Heart right ventricle (tissue), 16 donors: Measurements from ENCODE around the gene MBNL2. TPM values are rescaled to one million over a fixed set of nuclear protein-coding genes. Genes with fewer than 3 reads are reported as not detected.

Experiments used
- ATAC-seq, 8 donors: fragments of 200-7000 bp; cut with Tn5 transposase; one replicate each; pipeline ENCODE4 v1.9.1; 2020; ENCODE audit warnings: mild to moderate bottlenecking in 8 of 8, moderate library complexity in 8 of 8, moderate number of reproducible peaks in 1 of 8
- DNase-seq, 2 donors: peaks; one replicate each; pipeline ENCODE4 v3.0.0-alpha.2; 2020
- H3K27ac ChIP-seq, 10 donors: fragments of 200-600 bp; sonication (generic) in 2 of 10; one replicate each; pipeline versions ENCODE4 v1.5.0 to v1.8.0; 2020 to 2022; ENCODE audit warnings: mild to moderate bottlenecking in 3 of 10
- H3K27me3 ChIP-seq, 7 donors: fragments of 200-600 bp; one replicate each; pipeline ENCODE4 v1.8.0; 2021 to 2022; ENCODE audit warnings: mild to moderate bottlenecking in 2 of 7
- H3K36me3 ChIP-seq, 9 donors: fragments of 200-600 bp; sonication (generic) in 1 of 9; one replicate each; pipeline versions ENCODE4 v1.5.0 to v1.8.0; 2020 to 2022; ENCODE audit warnings: mild to moderate bottlenecking in 2 of 9
- H3K4me1 ChIP-seq, 9 donors: fragments of 200-600 bp; sonication (generic) in 1 of 9; one replicate each; pipeline versions ENCODE4 v1.5.0 to v1.8.0; 2020 to 2022; ENCODE audit warnings: mild to moderate bottlenecking in 4 of 9
- H3K4me3 ChIP-seq, 10 donors: fragments of 200-600 bp; sonication (generic) in 2 of 10; one replicate each; pipeline versions ENCODE4 v1.5.0 to v1.8.0; 2020 to 2022; ENCODE audit warnings: mild to moderate bottlenecking in 7 of 10, moderate library complexity in 2 of 10
- H3K9me3 ChIP-seq, 11 donors: fragments of 200-600 bp in 10 of 11; sonication (generic) in 2 of 11; one replicate each; pipeline versions ENCODE4 v1.5.0 to v1.8.0; 2013 to 2022; ENCODE audit warnings: mild to moderate bottlenecking in 2 of 11, control low read depth in 1 of 11, moderate library complexity in 1 of 11
- WGBS, 2 donors: extraction: QIAGEN DNeasy Blood & Tissue Kit; methylation state at CpG; one replicate each; pipeline ENCODE4 v1.1.7; 2013; ENCODE audit warnings: inconsistent platforms in 1 of 2; 5-methylcytosine and 5-hydroxymethylcytosine counted together
- intact Hi-C, 10 donors: fragments of 100-400 bp; cut with DNase I; formaldehyde crosslinking; loops; one replicate each; pipeline versions ENCODE4 v1.11.1 to v1.14.2; 2022
- polyA plus RNA-seq, 2 donors: library from polyadenylated mRNA; stranded (reverse); fragments of 200-250 nt; gene quantifications; one replicate each; pipeline ENCODE4 v1.2.3, GENCODE V29; 2013
- total RNA-seq, 10 donors: library from RNA; stranded (reverse); fragmentation: NEBNext Ultra II Directional in 3 of 10; extraction: Animal tissue kit (Norgen Biotek cat#: 25700) in 3 of 10; gene quantifications; one replicate each; pipeline versions ENCODE4 v1.2.1 to v1.2.4, GENCODE V29; 2021 to 2023
- TF ChIP-seq, protein P1 (sequence below), 9 donors: fragments of 200-600 bp; sonication (generic) in 2 of 9; IDR thresholded peaks; one replicate each; pipeline versions ENCODE4 v1.5.0 to v1.8.0; 2021 to 2022; ENCODE audit warnings: antibody characterized with exemption in 9 of 9, mild to moderate bottlenecking in 5 of 9, moderate library complexity in 1 of 9
- donor health status: Arrhythmogenic right ventricular cardiomyopathy.
- donor health status: ischemic (EF 13 %, LVEDD 7.1; RV severe dilation, severe dysfunction).
- donor health status: healthy with polysubstance abuse.
- donor health status: DM: no; HTN: yes; CAD: no.
- donor health status: DM: no; HTN: no; CAD: no.
- donor health status: ischemic (EF 25% LVEDD 6.9; RV normal size, moderate dysfunction).
- donor health status: ischemic (EF 25% LVEDD 5.7; RV mildly dilated, moderate dysfunction).
- donor health status: healthy.
- donor health status: DM: yes; HTN: yes; CAD: no.
- donor health status: Ischemic cardiomyopathy.
- donor health status: ischemic (EF 35%, LVEDD 5.7; RV mildly dilated, moderate dysfunction).
- donor health status: nonischemic (EF 11% LVEDD 7.7; RV severe dilation, severe dysfunction).
- donor health status: DM: yes; HTN: yes; CAD: no.
- donor health status: PGD.
- donor health status: ischemic (EF 29% LVEDD 5.4; RV normal size, mild dysfunction).
- donor health status: nonischemic (EF 23%, LVEDD 6.1; RV moderate dilation, normal function).

The MBNL2 gene
- total and polyA plus RNA-seq, 12 donors = 17.2 to 95.0 (median 83.2) TPM

DNA sequence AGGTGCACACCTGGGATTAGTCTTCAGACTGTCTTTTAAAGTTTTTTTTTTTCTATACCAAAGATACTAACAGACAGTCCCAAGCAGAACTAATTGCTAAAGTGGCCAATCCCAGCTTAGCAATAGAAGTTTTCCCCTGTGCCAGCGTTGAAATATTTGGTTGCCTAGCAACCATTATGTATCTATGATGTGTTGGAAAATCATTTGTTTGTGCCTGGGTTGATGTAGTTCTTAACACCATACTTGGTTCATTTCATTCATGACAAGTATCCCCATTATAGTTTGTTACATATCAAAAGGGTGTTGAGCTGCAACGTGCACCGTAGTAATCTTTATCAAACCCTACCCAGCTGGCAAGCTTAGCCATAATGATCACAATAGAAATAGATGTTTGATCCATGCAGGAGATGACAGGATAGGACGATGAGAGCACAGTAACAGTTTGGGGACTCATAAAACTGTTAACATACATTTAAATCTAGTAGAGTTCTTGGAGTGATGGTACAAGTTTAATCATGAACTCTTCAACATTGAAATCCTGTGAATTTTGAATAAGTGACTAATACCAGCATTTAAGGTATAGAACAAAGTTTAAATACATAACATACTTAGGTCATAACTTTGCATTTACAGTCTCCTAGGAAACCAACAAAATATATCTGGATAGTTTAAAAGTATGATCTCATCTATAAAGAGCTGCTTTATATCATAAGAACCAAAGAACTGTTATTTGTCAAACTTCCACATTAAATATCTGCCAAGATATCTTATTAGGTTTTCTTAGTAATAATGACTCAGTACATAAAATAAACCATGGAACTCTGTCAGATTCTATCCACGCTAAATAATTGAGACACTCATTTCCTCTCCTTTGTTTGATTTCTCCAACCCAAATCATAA, 73.4 kb downstream of the MBNL2 start:
- peak; percentile 32 to 88 (median 82) for ATAC-seq

DNA sequence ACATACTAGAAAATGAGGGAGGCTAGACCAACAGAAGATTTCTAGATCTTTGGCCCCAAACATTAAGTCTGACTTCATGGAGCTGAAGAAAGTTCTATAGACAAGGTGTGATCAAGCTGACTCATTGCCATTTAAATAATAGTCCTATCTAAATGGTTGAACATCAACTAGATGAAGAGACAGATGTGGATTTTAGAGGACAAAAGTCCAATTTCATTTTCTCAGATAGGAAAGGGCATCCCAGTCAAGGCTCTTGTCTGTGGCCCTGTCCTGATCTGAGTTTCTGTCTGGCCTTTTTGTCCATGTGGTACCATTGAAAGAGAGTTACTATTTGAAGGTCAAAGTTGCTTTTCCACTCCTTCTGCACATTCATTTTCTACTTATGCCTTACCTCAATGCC, 74.6 kb downstream of the MBNL2 start:
- DNase-seq = no peak
- Histone ChIP-seq H3K36me3 (peaks cover 0 to 8% (median 0%) of the 10 kb centered on the region in 9 donors), H3K27me3 (no peaks in the 10 kb centered on the region), H3K9me3 (no peaks in the 10 kb centered on the region), H3K27ac (peak overlapping the region in 1 of 10 donors; percentile 48), H3K4me1 (peaks cover 0 to 76% (median 58%) of the 10 kb centered on the region in 9 donors), H3K4me3 (no peak overlapping the region)
- intact Hi-C loops = no loop called here
- no peak for ATAC-seq
- TF ChIP-seq, protein P1, sequence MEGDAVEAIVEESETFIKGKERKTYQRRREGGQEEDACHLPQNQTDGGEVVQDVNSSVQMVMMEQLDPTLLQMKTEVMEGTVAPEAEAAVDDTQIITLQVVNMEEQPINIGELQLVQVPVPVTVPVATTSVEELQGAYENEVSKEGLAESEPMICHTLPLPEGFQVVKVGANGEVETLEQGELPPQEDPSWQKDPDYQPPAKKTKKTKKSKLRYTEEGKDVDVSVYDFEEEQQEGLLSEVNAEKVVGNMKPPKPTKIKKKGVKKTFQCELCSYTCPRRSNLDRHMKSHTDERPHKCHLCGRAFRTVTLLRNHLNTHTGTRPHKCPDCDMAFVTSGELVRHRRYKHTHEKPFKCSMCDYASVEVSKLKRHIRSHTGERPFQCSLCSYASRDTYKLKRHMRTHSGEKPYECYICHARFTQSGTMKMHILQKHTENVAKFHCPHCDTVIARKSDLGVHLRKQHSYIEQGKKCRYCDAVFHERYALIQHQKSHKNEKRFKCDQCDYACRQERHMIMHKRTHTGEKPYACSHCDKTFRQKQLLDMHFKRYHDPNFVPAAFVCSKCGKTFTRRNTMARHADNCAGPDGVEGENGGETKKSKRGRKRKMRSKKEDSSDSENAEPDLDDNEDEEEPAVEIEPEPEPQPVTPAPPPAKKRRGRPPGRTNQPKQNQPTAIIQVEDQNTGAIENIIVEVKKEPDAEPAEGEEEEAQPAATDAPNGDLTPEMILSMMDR (IDR thresholded peaks at IDR 0.05) = no peak

More for the DNA sequence above, 73.4 kb downstream of the MBNL2 start:
- Histone ChIP-seq H3K27me3 (no peaks in the 10 kb centered on the region), H3K9me3 (no peaks in the 10 kb centered on the region), H3K36me3 (peaks cover 0 to 8% (median 0%) of the 10 kb centered on the region in 9 donors), H3K4me1 (peaks cover 0 to 67% (median 54%) of the 10 kb centered on the region in 9 donors), H3K4me3 (no peak overlapping the region), H3K27ac (peak overlapping the region in 8 of 10 donors; percentile 0 to 64 (median 38))
- intact Hi-C loops = no loop called here
- TF ChIP-seq, protein P1 (IDR thresholded peaks at IDR 0.05) = no peak
- DNase-seq = no peak
- 23 to 35% methylated on average over 5 of the region's 5 CpGs for WGBS, 2 donors

- no peak for ATAC-seq
- 76% methylated on average over 1 of the region's 1 CpG for WGBS, 2 donors
These were observed 76.7 kb downstream of the MBNL2 start for GRCh38 chr13:97298816-97299215.

DNA sequence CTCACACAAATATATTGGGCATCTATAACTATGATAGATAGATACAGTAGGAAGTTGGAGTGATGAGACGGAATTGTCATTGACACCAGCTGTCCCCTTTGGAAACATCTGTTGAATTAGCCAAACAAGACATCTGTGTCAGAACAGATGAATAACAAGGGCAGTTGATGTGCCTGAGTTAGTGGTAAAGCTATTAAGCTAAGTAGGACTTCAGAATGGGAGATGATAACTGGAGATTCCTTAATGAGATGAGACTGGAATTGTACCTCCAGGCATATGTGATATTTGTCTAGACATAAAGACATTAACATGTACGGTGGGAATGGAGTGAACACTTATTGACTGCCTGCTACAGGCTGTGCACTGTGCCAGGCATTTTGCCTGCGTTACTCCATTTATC, 78.7 kb downstream of the MBNL2 start:
- WGBS, 2 donors = 72 to 79% methylated on average over 3 of the region's 3 CpGs
- Histone ChIP-seq H3K4me1 (peaks cover 5 to 88% (median 52%) of the 10 kb centered on the region in 9 donors), H3K36me3 (peaks cover 0 to 8% (median 0%) of the 10 kb centered on the region in 9 donors), H3K27ac (peak overlapping the region in 1 of 10 donors; percentile 2), H3K27me3 (no peaks in the 10 kb centered on the region), H3K4me3 (no peak overlapping the region), H3K9me3 (no peaks in the 10 kb centered on the region)
- ATAC-seq = no peak
- no peak for DNase-seq
- intact Hi-C loops = loop anchor here in 1 of 10 donors (10.0 kb wide), 1 partner anchor 64 kb away; no protein-coding TSS in a partner anchor
- TF ChIP-seq, protein P1 (IDR thresholded peaks at IDR 0.05) = no peak

More at GRCh38 chr13:97298816-97299215, 76.7 kb downstream of the MBNL2 start:
- Histone ChIP-seq H3K36me3 (peaks cover 0 to 8% (median 0%) of the 10 kb centered on the region in 9 donors), H3K4me1 (peaks cover 5 to 92% (median 68%) of the 10 kb centered on the region in 9 donors), H3K27me3 (no peaks in the 10 kb centered on the region), H3K27ac (no peak overlapping the region), H3K9me3 (no peaks in the 10 kb centered on the region), H3K4me3 (no peak overlapping the region)
- intact Hi-C loops = no loop called here
- TF ChIP-seq, protein P1 (IDR thresholded peaks at IDR 0.05) = no peak
- DNase-seq = no peak
